ENCODE data around the gene ZNF831.
A peak's percentile ranks its signal among the peaks of the same experiment; 100 is the strongest.

The ZNF831 gene

DNA sequence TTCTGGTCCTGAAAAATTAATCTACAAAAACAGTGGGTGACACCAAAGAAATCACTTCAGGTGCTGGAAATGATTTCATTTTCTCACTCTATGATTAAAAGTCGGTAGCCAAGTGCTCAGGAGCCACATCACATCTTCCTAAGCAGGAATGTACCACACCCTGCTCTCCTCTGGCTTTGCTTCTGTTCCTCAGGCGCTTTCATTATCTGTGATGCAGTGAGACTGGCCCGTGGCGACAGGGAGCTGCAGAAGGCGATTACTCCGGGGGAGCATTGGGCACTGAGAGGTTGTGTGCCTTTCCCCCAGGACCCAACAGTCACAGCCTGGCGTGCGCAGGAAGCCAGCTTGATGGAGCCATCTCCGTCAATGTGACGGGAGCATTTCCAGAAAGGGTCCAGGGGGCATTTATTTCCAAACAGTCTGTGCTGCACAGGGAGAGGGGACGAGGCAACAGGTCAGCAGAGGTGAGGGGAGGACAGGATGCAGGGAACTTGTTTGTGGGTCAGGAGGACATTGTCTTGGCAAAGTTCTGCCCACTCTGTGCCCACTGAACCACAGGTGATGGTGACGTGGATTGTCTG, 5.6 kb upstream of the ZNF831 start:
- peak in 1 of 14 donors; percentile 17 for DNase-seq

DNA sequence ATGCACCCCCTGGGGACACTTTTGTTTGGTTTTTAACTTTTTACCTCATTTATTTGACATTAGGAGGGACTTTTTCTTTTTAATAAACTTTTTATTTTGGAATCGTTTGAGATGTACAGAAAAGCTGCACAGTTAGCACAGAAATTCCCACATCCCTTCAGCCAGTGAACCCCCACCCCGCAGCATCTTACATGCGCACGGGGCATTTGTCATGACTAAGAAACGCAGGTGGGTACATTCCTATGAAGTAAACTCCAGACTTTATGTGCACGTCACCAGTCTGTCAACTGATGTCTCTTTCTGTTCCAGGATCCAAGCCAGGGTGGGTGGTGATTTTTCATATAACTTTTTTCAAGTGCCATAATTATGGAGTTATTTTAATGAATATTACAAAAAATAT, 4.9 kb upstream of the ZNF831 start:
- DNase-seq, result no peak

DNA sequence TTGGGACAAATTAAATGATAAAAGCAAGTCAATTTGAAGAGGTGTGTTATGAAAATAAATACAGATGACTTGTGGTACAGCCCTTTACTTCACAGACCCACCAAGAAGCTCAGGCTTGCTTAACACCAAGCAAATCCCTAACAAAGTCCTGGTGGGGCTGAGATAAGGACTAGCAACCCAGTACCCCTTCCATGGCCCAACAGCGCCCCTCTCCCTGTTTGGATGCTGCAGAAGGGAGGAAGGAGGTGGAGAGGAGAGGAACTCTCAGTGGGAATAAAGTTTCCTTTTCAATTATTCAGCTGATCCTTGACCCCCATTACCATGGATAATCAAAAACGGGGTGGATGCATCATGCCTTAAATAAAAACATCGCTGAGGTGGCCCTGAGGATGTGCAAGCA, 4.5 kb upstream of the ZNF831 start:
- no peak for DNase-seq

DNA sequence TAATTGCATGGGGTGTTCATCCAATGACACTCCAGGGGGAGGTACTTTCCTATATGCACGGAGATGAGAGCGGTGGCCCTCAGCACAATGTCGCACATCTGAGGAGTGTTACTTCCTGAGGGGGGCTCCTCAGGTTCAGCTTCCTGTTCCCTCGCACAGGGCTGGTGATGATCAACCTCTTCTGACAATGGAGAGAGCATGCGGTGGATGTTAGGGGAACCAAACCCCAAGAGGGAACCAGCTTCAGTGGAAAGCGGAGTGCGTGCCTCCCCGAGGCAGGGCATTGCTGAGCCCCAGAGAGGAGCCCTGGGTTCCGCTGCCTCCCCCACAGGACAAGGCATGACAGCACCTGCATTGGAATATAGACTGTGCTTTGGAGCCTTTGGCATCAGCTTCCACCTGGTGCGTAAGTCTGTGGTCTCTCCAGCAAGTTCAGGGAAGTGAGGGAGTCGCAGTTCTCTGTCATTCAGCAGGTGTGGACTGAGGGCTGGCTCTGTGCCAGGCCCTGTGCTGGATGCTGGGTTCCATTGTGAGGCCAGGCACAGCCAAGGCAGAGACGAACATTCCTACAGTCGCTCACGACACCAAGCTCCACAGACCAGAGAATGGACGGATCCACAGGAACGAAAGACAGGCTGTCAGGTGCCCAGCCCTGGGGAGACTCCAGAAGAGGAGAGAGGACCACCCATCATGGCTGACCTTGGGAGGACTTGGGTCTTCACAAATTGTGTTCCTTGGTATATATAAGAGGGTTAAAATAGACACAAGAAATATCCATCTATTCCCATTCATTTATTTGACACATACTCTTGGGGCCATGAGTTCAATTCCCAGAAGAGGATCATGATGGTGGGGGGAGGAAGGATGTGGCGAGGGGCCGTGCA, 3.9 kb upstream of the ZNF831 start:
- no peak for DNase-seq

DNA sequence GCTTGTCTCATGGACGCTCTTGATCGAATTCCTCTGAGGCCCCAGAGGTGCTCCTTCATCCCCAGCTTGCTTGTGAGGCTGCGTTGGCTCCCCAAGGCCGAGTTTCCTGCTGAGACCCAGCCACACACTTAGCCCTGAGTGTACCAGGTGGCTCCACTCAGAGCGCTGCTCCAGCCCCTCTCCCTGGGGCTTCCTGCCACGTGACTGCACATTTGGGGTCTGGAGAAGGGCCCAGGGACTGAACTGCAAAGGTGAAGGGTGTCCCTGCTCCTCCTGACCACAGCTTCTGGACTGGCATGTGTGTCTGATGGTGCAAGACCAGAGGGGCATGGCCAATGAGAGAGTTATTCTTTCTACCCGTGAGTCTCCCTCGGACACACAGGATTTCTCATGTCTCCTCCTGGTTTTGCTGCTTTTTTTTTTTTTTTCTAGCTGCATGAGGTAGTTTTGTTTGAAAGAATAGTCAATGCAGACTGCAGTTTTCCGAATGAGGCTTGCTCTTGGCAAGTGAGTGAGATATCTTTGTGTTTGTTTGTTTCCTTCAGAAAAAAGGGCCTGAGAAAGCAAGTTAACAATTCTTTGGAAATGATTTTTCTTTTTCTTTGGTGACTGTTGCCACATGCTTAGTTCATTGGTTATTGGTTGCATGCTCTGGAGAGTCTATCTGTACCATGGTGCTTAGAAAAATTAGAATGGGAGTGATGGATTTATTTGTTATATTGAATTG, 3.1 kb upstream of the ZNF831 start:
- no peak for DNase-seq

DNA sequence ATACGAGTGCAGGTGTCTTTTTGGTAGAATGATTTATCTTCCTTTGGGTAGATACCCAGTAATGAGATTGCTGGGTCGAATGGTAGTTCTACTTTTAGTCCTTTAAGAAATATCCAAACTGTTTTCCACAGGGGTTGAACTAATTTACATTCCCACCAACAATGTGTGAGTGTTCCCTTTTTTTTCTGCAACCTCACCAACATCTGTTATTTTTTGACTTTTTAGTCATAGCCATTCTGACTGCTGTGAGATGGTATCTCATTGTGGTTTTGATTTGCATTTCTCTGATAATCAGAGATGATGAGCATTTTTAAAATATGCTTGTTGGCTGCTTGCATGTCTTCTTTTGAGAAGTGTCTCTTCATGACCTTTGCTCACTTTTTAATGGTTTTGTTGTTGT, 1.9 kb upstream of the ZNF831 start:
- DNase-seq, result no peak

DNA sequence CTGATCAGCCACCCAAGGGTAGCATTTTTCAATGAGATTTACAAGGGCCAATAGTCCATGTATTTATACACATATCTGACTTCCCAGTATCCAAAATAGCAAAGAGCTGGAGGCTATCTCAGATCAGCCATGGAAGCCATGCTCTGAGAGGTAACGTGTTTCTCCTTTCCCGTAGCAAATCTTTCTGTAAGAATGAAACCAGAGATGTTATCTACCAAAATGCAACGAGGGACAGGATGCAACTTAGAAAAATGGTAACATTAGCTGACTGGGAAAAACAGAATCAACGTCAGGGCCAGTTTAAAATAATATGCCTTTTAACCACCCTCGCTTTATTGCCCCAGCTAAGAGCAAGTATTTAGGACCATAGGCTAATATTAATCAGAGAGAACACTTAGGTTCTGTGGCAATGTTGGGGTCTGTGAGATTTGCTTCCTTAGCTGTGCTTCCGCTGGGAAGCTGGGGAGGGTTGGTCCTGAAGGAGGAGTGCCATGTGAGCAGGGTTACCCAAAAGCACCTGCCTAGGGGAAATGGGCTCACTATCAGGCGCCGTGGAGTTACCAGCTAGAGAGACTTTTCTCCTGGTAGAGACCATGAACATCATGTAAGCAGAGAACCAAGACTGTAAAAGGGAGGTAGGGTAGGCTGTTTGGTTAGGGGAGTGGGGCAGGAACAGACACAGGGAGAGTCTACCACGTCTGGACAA, 1.2 kb downstream of the ZNF831 start:
- no peak for DNase-seq

DNA sequence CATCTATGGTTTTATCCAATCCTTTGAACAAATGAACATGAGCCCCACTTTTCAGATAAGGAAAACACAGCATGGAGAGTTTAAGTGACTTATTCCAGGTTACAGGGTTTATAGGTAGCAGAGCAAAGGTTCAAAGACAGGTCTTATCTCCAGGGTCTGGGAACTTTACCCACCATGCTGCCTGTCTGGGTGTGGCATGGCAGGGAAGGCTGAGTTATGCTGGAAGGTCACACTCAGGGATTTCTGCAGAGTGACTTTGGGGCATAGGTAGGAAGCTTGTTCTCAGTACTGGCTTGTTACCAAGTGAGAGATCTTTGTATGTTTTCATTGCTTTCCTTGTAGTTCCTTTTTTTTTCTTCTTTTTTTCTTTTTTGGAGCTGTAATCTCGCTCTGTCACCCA, 1.8 kb downstream of the ZNF831 start:
- DNase-seq, result no peak

DNA sequence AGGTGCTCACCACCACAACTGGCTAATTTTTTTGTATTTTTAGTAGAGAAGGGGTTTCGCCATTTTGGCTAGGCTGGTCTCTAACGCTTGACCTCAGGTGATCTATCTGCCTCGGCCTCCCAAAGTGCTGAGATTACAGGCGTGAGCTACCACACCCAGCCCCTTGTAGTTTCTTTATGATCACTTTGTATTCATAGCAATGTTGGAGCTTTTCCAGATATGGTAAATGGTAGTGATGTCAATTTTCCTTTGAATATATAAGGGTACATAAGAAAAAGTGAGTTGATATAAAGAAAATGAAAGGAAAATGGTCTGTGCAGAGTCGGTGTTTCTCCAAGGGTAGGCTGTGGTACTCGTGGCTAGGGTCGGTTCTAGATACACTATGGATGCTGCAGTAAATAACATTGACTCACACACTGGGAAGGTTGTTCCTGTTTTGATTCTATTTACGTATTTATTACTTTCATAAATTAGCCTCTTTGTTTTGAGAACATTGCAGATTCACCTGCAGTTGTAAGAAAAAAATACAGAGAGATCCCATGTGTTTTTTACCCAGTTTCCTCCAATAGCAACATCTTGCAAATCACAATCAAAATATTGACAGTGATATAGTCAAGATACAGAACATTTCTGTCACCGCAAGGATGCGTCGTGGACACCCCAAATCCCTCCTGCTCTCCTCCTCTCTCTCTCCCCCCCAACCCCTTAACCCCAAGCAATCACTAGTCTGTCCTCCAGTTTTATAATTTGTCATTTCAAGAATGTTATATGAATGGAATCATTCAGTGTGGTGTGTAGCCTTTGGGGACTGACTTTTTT, 2.5 kb downstream of the ZNF831 start:
- DNase-seq, result no peak

DNA sequence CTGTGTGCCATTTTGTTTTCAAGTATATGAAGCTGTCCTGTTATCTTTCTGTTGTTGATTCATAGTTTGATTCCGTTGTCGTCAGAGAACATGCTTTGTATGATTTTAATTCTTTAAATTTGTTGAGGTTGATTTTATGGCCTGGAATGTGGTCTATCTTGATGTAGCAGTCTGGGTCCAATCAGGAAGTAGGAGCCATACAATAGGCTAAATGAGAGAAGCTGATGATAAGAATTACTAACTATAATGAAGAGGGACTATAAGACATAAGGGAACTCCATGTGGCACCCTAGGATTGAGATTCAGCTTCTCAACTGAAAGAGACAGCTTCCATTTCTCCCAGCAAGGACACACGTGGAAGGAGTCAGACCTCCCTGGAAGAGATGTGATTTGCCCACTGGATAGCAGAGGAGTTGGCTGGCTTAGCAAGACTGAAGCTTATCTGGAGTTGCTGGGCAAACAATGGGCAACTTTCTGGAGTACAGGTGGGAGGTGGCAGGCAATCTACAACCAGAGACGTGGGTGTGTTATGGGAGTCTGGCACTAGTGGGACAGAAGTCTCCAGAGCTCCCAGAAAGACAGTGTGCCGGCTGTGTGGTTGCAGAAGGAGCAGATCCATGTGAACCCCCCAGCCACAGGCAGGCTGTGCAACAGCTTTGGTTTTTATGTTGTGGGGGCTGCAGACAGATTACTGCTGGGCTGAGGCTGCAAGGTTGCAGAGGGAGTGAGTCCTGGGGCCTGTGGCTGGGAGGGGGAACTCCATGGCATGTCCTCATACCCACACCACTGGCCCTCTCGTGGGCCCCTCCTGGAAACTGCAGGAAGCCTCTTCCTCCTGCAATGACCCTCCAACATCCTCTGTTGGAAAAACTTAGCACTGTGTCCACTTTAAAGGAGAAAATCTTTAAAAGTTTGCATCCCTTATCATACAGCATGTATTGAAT, 7.1 kb downstream of the ZNF831 start:
- no peak for DNase-seq

DNA sequence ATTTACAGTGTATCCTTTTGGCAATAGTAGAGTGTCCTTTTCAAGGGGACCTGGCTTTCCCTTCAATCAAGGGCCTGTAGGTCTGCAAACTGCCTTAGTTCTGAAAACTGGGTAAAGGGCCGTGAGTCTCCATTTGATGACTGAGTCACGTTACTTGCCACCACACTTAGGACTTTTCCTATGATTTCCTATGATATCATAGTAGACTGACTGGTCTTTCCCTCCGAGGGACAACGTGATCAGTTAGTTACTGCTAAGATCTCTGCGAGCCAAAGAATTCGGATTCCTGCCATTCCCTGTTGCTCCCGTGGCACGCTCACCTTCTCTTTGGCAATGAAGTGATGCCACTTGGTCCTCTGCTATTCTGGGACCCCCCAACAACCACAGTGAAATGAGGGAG, 8.4 kb downstream of the ZNF831 start:
- no peak for DNase-seq

DNA sequence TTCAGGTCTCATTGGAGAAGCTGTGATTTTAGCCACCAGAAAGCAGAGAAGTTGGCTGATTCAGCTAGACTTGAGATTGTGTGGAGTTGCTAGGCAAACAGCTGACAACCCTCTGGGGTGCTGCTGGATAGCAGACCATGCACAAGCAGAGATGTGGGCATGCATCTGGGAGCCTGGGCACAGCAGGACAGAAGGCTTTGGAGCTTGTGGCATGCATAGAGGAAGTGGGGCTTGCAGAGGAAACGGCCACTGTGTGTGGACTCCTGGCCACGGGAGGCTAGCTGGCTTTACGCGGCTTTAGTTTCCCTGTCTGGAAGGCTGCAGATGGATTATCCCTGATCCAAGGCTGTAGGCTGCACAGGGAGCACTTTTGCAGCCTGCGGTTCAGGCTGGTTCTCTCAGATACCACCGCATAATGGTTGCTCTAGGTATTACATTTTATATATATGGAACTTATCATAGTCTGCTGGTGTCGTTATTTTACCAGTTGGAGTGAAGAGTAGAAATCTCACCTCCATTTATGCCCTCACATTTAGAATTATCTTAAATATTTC, 10.4 kb downstream of the ZNF831 start:
- DNase-seq, result no peak

DNA sequence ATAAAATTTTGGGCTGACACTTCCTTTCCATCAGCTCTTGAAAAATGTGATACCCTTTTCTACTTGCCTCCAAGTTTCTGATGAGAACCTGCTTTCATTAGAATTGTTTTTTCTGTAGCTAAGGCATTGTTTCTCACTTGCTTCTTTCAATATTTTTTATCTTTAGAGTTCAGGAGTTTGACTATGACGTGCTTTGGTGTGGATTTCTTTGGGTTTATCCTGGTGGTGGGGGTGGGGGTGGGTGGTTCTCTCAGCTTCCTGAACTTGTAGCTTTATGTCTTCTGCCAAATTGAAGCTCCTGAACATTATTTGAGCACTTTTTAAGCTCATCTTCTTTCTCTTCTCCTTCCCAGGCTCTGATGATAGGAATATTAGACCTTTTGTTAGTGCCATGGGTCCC, 11.4 kb downstream of the ZNF831 start:
- no peak for DNase-seq

DNA sequence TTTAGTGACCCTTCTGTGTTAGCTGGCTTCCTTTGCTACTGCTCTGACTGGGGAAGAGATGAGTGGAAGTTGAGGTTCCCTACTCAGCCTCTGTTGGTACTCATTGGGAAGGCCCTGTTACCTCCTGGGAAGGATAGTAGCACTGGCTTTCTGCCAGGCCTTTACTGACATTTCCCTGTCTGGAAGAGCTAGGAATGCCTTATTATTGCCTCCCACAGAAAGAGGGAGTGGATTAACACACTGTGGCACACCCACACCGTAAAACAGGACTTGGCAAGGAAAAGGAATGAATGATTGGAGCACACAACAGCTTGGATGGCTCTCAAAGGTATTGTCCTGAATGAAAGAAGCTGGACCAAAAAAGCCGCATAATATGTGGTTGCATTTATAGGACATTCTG, 12.2 kb downstream of the ZNF831 start:
- no peak for DNase-seq

DNA sequence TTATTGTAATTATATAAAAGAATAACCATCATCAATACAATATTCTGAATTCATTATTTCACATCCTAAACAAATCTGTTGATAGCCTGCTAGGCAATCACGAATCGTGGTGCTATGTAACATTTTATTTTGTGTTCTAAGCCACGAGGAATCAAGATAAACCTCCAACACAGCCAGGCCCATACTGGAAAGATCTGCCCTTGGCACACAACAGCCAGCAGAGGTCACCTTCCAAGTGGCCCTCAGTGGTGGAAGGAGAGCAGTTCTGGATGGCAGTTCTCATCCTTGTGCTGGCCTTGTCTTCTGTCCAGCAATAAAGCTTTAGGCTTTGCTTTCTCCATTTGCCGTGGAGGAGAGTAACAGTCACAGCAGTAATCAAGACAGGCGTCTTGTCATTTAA, 13.2 kb downstream of the ZNF831 start:
- DNase-seq, result no peak

DNA sequence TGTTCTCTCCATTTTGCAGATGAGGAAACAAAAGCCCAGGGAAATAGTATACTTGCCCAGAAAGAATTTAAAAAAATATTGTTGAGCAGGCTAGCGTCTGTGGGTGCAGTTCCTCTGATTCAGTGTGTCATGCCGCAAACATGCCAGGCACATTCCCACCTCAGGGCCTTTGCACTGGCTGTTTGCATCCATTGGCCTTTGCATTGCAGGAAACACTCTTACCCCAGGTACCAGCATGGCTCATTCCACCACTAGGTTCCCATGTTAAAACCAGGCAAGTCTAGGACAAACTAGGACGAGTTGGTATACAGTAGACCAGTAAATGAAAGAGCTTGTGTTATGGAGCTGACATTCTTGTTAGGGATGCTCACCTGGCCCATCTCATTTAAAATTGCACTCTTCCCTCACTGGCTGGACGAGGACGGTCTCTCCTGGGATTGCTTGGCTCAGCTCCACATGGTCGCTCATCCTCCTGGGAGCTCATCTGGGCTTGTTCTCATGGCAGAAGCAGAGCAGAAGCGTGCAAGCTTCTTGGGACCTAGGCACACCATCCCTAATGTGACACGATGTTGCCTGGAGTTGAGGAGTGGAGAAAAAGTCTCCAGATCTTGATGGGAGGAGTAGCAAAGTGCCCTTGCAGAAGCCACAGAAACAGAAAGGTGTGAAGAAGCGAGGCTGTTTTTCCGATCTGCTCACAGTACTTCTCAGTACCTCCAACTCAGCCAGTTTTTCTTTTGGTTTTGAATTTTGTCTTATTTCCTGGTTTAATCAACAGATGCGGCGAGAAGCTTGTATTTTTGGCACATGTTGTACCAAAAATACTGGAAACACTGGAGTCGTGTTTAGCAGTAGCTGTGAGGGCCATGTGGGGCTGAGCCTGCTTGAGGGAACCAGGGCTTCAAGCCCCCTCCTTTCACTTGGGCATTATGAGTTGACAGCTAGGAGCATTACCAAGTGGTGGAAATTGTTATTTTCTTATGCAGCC, 13.9 kb downstream of the ZNF831 start:
- DNase-seq, result no peak

DNA sequence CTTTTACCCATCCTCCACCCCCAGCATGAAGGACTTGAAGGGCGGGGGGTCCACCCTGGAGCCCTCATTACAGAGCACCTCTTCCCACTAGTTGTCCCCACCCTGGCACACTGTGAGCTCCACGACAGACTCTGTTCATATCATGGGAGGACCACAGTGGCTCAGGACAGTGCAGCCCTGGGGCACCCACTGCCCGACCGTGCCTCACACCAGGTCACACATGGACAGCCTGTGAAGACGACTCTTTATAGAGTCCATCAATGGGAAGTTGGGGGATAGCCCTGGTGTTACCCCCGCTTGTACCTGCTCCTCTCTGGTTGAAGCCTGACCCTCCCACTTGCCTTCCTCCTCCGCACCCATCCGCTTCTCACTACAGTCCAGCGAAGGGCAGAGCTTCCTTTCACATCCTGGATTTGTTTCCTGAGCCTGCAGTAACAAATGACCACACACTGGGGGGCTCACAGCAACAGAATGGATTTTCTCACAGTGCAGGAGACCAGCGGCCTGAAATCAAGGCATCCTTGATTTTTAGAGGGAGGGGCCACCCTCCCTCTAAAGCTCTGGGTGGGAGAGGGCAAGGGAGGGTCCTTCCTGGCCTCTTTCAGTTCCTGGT, 15.5 kb downstream of the ZNF831 start:
- no peak for DNase-seq

DNA sequence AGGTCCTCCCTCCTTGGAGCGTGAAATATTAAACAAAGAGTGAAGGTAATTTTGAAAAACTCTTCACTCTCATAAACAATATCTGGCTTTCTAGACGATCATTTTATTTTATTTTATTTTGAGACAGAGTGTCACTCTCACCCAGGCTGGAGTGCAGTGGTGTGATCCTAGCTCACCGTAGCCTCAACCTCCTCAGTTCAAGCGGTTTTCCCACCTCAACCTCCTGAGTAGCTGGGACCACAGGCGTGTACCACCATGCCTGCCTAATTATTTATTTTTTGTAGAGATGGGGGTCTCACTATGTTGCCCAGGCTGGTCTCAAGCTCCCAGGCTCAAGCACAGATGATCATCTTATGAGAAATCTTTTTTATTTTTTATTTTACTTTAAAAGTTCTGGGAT, 16.4 kb downstream of the ZNF831 start:
- no peak for DNase-seq

DNA sequence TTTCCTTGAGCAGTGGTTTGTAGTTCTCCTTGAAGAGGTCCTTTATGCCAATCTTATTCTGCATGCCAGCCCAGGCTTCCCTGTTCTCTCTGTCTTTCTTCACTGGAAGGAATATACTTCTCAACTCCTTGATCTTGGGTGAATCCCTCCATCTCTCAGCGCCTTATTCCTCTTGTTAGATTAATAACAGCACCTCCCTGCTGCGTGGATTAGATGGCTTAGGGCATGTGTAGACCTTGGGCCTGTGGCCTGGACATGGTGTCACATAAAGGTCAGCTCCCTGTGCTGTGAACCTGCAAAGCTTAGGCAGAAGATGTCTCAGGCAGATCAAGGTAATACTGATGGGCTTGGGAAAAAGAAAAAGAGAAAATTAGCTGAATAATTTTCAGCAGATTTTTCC, 18.3 kb downstream of the ZNF831 start:
- DNase-seq, result no peak
